GM23248 (cell line): ENCODE results near the gene SDK2. TPM values are rescaled to one million over a fixed set of nuclear protein-coding genes. Genes with fewer than 3 reads are reported as not detected.

Experiments
- DNase-seq: peaks from one replicate; pipeline ENCODE4 v3.0.0-alpha.2; 2015
- H2AFZ ChIP-seq: fragments of 200-600 bp; sonication (generic); 2 replicates; pipeline ENCODE4 v1.6.1; 2016; ENCODE audit warnings: antibody characterized with exemption
- H3F3A ChIP-seq: fragments of 200-600 bp; sonication (generic); 2 replicates; pipeline ENCODE4 v1.6.1; 2016; ENCODE audit warnings: mild to moderate bottlenecking, antibody characterized with exemption, mixed run types; ENCODE audit not compliant: insufficient read depth
- H3K27ac ChIP-seq: fragments of 200-600 bp; sonication (generic); 2 replicates; pipeline ENCODE4 v1.5.1; 2016; ENCODE audit warnings: mild to moderate bottlenecking
- H3K27me3 ChIP-seq: fragments of 200-600 bp; sonication (generic); replicated peaks from 2 replicates; pipeline ENCODE4 v1.6.1; 2016; ENCODE audit warnings: mild to moderate bottlenecking; ENCODE audit not compliant: insufficient read depth
- H3K36me3 ChIP-seq: fragments of 200-600 bp; sonication (generic); 2 replicates; pipeline ENCODE4 v1.6.1; 2016; ENCODE audit warnings: low read depth, mild to moderate bottlenecking
- H3K4me1 ChIP-seq: fragments of 200-600 bp; sonication (generic); 2 replicates; pipeline ENCODE4 v1.6.1; 2016; ENCODE audit warnings: mild to moderate bottlenecking; ENCODE audit not compliant: insufficient read depth
- H3K4me2 ChIP-seq: fragments of 200-600 bp; sonication (generic); one replicate; pipeline ENCODE4 v1.6.1; 2016; ENCODE audit warnings: mild to moderate bottlenecking; ENCODE audit not compliant: unreplicated experiment
- H3K4me3 ChIP-seq: fragments of 200-600 bp; sonication (generic); 2 replicates; pipeline ENCODE4 v1.5.1; 2016; ENCODE audit warnings: mild to moderate bottlenecking
- H3K79me2 ChIP-seq: fragments of 200-600 bp; sonication (generic); 2 replicates; pipeline ENCODE4 v1.6.1; 2016; ENCODE audit warnings: mild to moderate bottlenecking; ENCODE audit not compliant: insufficient read depth
- H3K9ac ChIP-seq: fragments of 200-600 bp; sonication (generic); 2 replicates; pipeline ENCODE4 v1.6.1; 2016; ENCODE audit warnings: mild to moderate bottlenecking
- H3K9me2 ChIP-seq: fragments of 200-600 bp; sonication (generic); 2 replicates; pipeline ENCODE4 v1.6.1; 2016; ENCODE audit warnings: mixed run types, mild to moderate bottlenecking, moderate library complexity; ENCODE audit not compliant: insufficient read depth
- H3K9me3 ChIP-seq: fragments of 200-600 bp; sonication (generic); one replicate; pipeline ENCODE4 v1.6.1; 2017; ENCODE audit warnings: low read depth
- H4K20me1 ChIP-seq: fragments of 200-600 bp; sonication (generic); 2 replicates; pipeline ENCODE4 v1.6.0; 2016; ENCODE audit not compliant: insufficient read depth
- EZH2 ChIP-seq: fragments of 200-600 bp; sonication (generic); IDR thresholded peaks from 2 replicates; pipeline ENCODE4 v1.6.1; 2018; ENCODE audit warnings: antibody characterized with exemption, mild to moderate bottlenecking; ENCODE audit not compliant: insufficient read depth, poor library complexity, severe bottlenecking
- EZH2phosphoT487 ChIP-seq: fragments of 200-600 bp; sonication (generic); IDR thresholded peaks from 2 replicates; pipeline ENCODE4 v1.6.1; 2018; ENCODE audit warnings: antibody characterized with exemption, moderate library complexity, mild to moderate bottlenecking, low read depth; ENCODE audit not compliant: insufficient read depth
- WGBS, 2 experiments: methylation state at CpG; one replicate each; pipeline ENCODE4 v1.1.6; 2015 to 2017; ENCODE audit warnings: low lambda C conversion rate in 2 of 2, low coverage in 1 of 2; ENCODE audit errors: missing lambda C conversion rate in 2 of 2; 5-methylcytosine and 5-hydroxymethylcytosine counted together
- in situ Hi-C: fragments of 300-500 bp; cut with MboI; formaldehyde crosslinking; loops from 2 replicates; pipeline ENCODE4 v1.15.0; 2020
- polyA plus RNA-seq: library from polyadenylated mRNA; unstranded; fragments of >200 nt; fragmentation: Nextera tagmentation; extraction: Ambion mirVana; gene quantifications from 2 replicates; pipeline ENCODE4 v1.2.1, GENCODE V29; 2016
- total RNA-seq: library from RNA; depleted of rRNA; stranded (reverse); fragments of >200 nt; shearing (Covaris generic); gene quantifications from 2 replicates; pipeline ENCODE4 v1.2.3, GENCODE V29; 2014

The SDK2 gene
- total and polyA plus RNA-seq, 2 experiments from 2014 or later: under 0.01 to 0.03 TPM

GRCh38 chr17:73657473-73658116 lies 13.3 kb upstream of the SDK2 start:
- H3K36me3 ChIP-seq: no peaks in the 10 kb centered on the region
- no peak overlapping the region for H3K27ac ChIP-seq
- WGBS, 2 experiments: 4% methylated on average over 11 of the region's 11 CpGs
- in situ Hi-C loops: no loop called here
- H4K20me1 ChIP-seq: no peaks in the 10 kb centered on the region
- peak; percentile 58 for DNase-seq
- no peak overlapping the region for H3K4me3 ChIP-seq
- H3K27me3 ChIP-seq: no peaks in the 10 kb centered on the region
- TF ChIP-seq EZH2 (no peak), EZH2phosphoT487 (no peak)
- H3K4me2 ChIP-seq: no peak overlapping the region
- H3K9me2 ChIP-seq: no peaks in the 10 kb centered on the region
- H2AFZ ChIP-seq: no peak overlapping the region
- H3K79me2 ChIP-seq: no peaks in the 10 kb centered on the region
- no peaks in the 10 kb centered on the region for H3F3A ChIP-seq
- no peaks in the 10 kb centered on the region for H3K4me1 ChIP-seq
- H3K9me3 ChIP-seq: no peaks in the 10 kb centered on the region
- no peak overlapping the region for H3K9ac ChIP-seq

- Histone ChIP-seq H3K9ac (no peak overlapping the region), H3F3A (no peaks in the 10 kb centered on the region), H3K27me3 (peaks cover 7% of the 10 kb centered on the region; the same call in 1 of the 2 replicates), H3K4me3 (no peak overlapping the region), H3K9me2 (no peaks in the 10 kb centered on the region), H3K4me1 (no peaks in the 10 kb centered on the region), H3K36me3 (no peaks in the 10 kb centered on the region), H3K27ac (no peak overlapping the region), H4K20me1 (no peaks in the 10 kb centered on the region), H2AFZ (no peak overlapping the region), H3K9me3 (no peaks in the 10 kb centered on the region), H3K79me2 (no peaks in the 10 kb centered on the region), H3K4me2 (no peak overlapping the region)
- in situ Hi-C loops: no loop called here
- 29 to 48% methylated on average over 5 of the region's 5 CpGs for WGBS, 2 experiments
- no peak for TF ChIP-seq EZH2phosphoT487
- TF ChIP-seq EZH2: no peak
- DNase-seq: no peak
Measured at GRCh38 chr17:73654241-73654640, 10.0 kb upstream of the SDK2 start.

- no peak overlapping the region for H3K4me2 ChIP-seq
- no peak overlapping the region for H2AFZ ChIP-seq
- no peak overlapping the region for H3K27ac ChIP-seq
- no peak overlapping the region for H3K4me3 ChIP-seq
- no peak for DNase-seq
- peaks cover 7% of the 10 kb centered on the region; the same call in 1 of the 2 replicates for H3K27me3 ChIP-seq
- in situ Hi-C loops: no loop called here
- no peaks in the 10 kb centered on the region for H3F3A ChIP-seq
- H3K9ac ChIP-seq: no peak overlapping the region
- H3K9me2 ChIP-seq: no peaks in the 10 kb centered on the region
- H3K79me2 ChIP-seq: no peaks in the 10 kb centered on the region
- 9 to 15% methylated on average over 1 of the region's 1 CpG for WGBS, 2 experiments
- H3K9me3 ChIP-seq: no peaks in the 10 kb centered on the region
- no peaks in the 10 kb centered on the region for H4K20me1 ChIP-seq
- H3K4me1 ChIP-seq: no peaks in the 10 kb centered on the region
- TF ChIP-seq EZH2 (no peak), EZH2phosphoT487 (no peak)
- no peaks in the 10 kb centered on the region for H3K36me3 ChIP-seq
Measured at GRCh38 chr17:73653810-73654209, 9.6 kb upstream of the SDK2 start.

GRCh38 chr17:73652886-73653480 lies 8.7 kb upstream of the SDK2 start:
- DNase-seq: no peak
- Histone ChIP-seq H3K27me3 (peaks cover 13% of the 10 kb centered on the region), H3K4me1 (no peaks in the 10 kb centered on the region), H2AFZ (no peak overlapping the region), H4K20me1 (no peaks in the 10 kb centered on the region), H3K79me2 (no peaks in the 10 kb centered on the region), H3K9me3 (no peaks in the 10 kb centered on the region), H3K4me2 (no peak overlapping the region), H3K27ac (no peak overlapping the region), H3K9ac (no peak overlapping the region), H3F3A (no peaks in the 10 kb centered on the region), H3K4me3 (no peak overlapping the region), H3K36me3 (no peaks in the 10 kb centered on the region), H3K9me2 (no peaks in the 10 kb centered on the region)
- WGBS, 2 experiments: 39 to 52% methylated on average over 3 of the region's 3 CpGs
- in situ Hi-C loops: no loop called here
- TF ChIP-seq EZH2phosphoT487 (no peak), EZH2 (no peak)
